SK-N-MC (cell line): ENCODE measurements around the gene DUSP9.

Experiments used
- DNase-seq: peaks from one replicate; pipeline ENCODE4 v3.0.0-alpha.2; 2011; ENCODE audit warnings: low read depth, low spot score
- H3K27ac ChIP-seq: fragments of 200-600 bp; sonication (generic); 2 replicates; pipeline ENCODE4 v1.5.1; 2016; ENCODE audit warnings: mixed run types
- H3K36me3 ChIP-seq: fragments of 200-600 bp; sonication (generic); 2 replicates; pipeline ENCODE4 v1.6.1; 2017; ENCODE audit warnings: antibody characterized with exemption, low read length, mixed read lengths; ENCODE audit not compliant: insufficient read depth
- H3K4me3 ChIP-seq: fragments of 200-600 bp; sonication (generic); 2 replicates; pipeline ENCODE4 v1.5.1; 2016
- H3K9ac ChIP-seq: fragments of 200-600 bp; sonication (generic); 2 replicates; pipeline ENCODE4 v1.8.0; 2017; ENCODE audit warnings: mixed run types, mixed read lengths; ENCODE audit not compliant: insufficient read length
- H3K9me3 ChIP-seq: fragments of 200-600 bp; sonication (generic); 2 replicates; pipeline ENCODE4 v1.6.1; 2017; ENCODE audit warnings: low read depth, mild to moderate bottlenecking, antibody characterized with exemption, low read length, moderate library complexity, mixed read lengths
- EZH2 ChIP-seq: fragments of 200-600 bp; sonication (generic); IDR thresholded peaks from one replicate; pipeline ENCODE4 v1.6.1; 2017; ENCODE audit warnings: antibody characterized with exemption
- FOXP2 ChIP-seq: optimal IDR thresholded peaks from 2 replicates; pipeline ENCODE3; 2011; ENCODE audit warnings: mild to moderate bottlenecking, moderate library complexity; ENCODE audit not compliant: insufficient read depth; ENCODE audit errors: extremely low read length, control extremely low read depth
- POLR2AphosphoS5 ChIP-seq: IDR thresholded peaks from 2 replicates; pipeline ENCODE4 v1.6.1; 2012; ENCODE audit warnings: mild to moderate bottlenecking, low read depth, low read length, borderline replicate concordance

DUSP9 gene

GRCh38 chrX:153643431-153644351 is 3.3 kb upstream of the DUSP9 start:
- no peaks in the 10 kb centered on the region for H3K36me3 ChIP-seq
- H3K4me3 ChIP-seq: peak overlapping the region; percentile 81
- no peak for DNase-seq
- H3K9me3 ChIP-seq: no peaks in the 10 kb centered on the region
- TF ChIP-seq POLR2AphosphoS5 (peak; percentile 16; the same call in 1 of the 2 replicates), FOXP2 (no peak), EZH2 (no peak)
- H3K9ac ChIP-seq: peak overlapping the region; percentile 76
- H3K27ac ChIP-seq: peak overlapping the region; percentile 54; the same call in 1 of the 2 replicates

- H3K4me3 ChIP-seq: peak overlapping the region; percentile 65
- no peaks in the 10 kb centered on the region for H3K36me3 ChIP-seq
- H3K27ac ChIP-seq: no peak overlapping the region
- no peak overlapping the region for H3K9ac ChIP-seq
- H3K9me3 ChIP-seq: no peaks in the 10 kb centered on the region
- no peak for DNase-seq
- TF ChIP-seq POLR2AphosphoS5 (no peak), FOXP2 (no peak), EZH2 (no peak)
Observed at GRCh38 chrX:153644356-153645125, 2.5 kb upstream of the DUSP9 start.

GRCh38 chrX:153645151-153645550 is 1.9 kb upstream of the DUSP9 start:
- Histone ChIP-seq H3K9me3 (no peaks in the 10 kb centered on the region), H3K9ac (no peak overlapping the region), H3K4me3 (no peak overlapping the region), H3K27ac (no peak overlapping the region), H3K36me3 (no peaks in the 10 kb centered on the region)
- no peak for TF ChIP-seq POLR2AphosphoS5
- TF ChIP-seq FOXP2: no peak
- TF ChIP-seq EZH2: no peak
- DNase-seq: no peak

- H3K9ac ChIP-seq: no peak overlapping the region
- H3K27ac ChIP-seq: no peak overlapping the region
- no peak for DNase-seq
- no peaks in the 10 kb centered on the region for H3K36me3 ChIP-seq
- H3K4me3 ChIP-seq: no peak overlapping the region
- TF ChIP-seq FOXP2 (no peak), POLR2AphosphoS5 (no peak), EZH2 (no peak)
- H3K9me3 ChIP-seq: no peaks in the 10 kb centered on the region
Observed at GRCh38 chrX:153645921-153646488, 998 bp upstream of the DUSP9 start.

- TF ChIP-seq FOXP2: no peak
- TF ChIP-seq EZH2: no peak
- TF ChIP-seq POLR2AphosphoS5: no peak
- H3K4me3 ChIP-seq: no peak overlapping the region
- no peak overlapping the region for H3K27ac ChIP-seq
- no peaks in the 10 kb centered on the region for H3K9me3 ChIP-seq
- no peaks in the 10 kb centered on the region for H3K36me3 ChIP-seq
- no peak for DNase-seq
- no peak overlapping the region for H3K9ac ChIP-seq
Observed at GRCh38 chrX:153647461-153648357, 706 bp downstream of the DUSP9 start.

- no peak overlapping the region for H3K4me3 ChIP-seq
- DNase-seq: no peak
Observed at GRCh38 chrX:153648358-153649177, 1.6 kb downstream of the DUSP9 start.

More at GRCh38 chrX:153648358-153649177, 1.6 kb downstream of the DUSP9 start:
- Histone ChIP-seq H3K9ac (no peak overlapping the region), H3K27ac (no peak overlapping the region), H3K9me3 (no peaks in the 10 kb centered on the region), H3K36me3 (no peaks in the 10 kb centered on the region)
- TF ChIP-seq POLR2AphosphoS5 (no peak), EZH2 (no peak), FOXP2 (no peak)
